Ishikawa (cell line): ENCODE measurements around the gene BBS9.

Source experiments
- CEBPB ChIP-seq: IDR thresholded peaks from 2 replicates; pipeline ENCODE4 v1.6.1; 2012
- CREB1 ChIP-seq: IDR thresholded peaks from 2 replicates; pipeline ENCODE4 v1.6.1; 2012; ENCODE audit warnings: low read depth
- EGR1 ChIP-seq: IDR thresholded peaks from 2 replicates; pipeline ENCODE4 v1.6.1; 2012
- FOXM1 ChIP-seq: IDR thresholded peaks from 2 replicates; pipeline ENCODE4 v1.6.1; 2012; ENCODE audit warnings: low read depth, borderline replicate concordance
- NFIC ChIP-seq: IDR thresholded peaks from 2 replicates; pipeline ENCODE4 v1.6.1; 2012
- RAD21 ChIP-seq: IDR thresholded peaks from 2 replicates; pipeline ENCODE4 v1.6.1; 2012; ENCODE audit warnings: low read depth
- TAF1 ChIP-seq: IDR thresholded peaks from 2 replicates; pipeline ENCODE4 v1.6.1; 2012; ENCODE audit warnings: low read depth, mild to moderate bottlenecking
- YY1 ChIP-seq: IDR thresholded peaks from 2 replicates; pipeline ENCODE4 v1.6.1; 2012; ENCODE audit warnings: low read depth
- TF ChIP-seq, protein P1 (sequence below): IDR thresholded peaks from 2 replicates; pipeline ENCODE4 v1.6.1; 2012; ENCODE audit warnings: low read depth, mild to moderate bottlenecking

GRCh38 chr7:33517191-33517590, 387.8 kb downstream of the BBS9 start:
- TF ChIP-seq FOXM1 (no peak), EGR1 (no peak), CEBPB (no peak), TAF1 (no peak), NFIC (no peak), YY1 (no peak), CREB1 (no peak), RAD21 (no peak)
- TF ChIP-seq, protein P1, sequence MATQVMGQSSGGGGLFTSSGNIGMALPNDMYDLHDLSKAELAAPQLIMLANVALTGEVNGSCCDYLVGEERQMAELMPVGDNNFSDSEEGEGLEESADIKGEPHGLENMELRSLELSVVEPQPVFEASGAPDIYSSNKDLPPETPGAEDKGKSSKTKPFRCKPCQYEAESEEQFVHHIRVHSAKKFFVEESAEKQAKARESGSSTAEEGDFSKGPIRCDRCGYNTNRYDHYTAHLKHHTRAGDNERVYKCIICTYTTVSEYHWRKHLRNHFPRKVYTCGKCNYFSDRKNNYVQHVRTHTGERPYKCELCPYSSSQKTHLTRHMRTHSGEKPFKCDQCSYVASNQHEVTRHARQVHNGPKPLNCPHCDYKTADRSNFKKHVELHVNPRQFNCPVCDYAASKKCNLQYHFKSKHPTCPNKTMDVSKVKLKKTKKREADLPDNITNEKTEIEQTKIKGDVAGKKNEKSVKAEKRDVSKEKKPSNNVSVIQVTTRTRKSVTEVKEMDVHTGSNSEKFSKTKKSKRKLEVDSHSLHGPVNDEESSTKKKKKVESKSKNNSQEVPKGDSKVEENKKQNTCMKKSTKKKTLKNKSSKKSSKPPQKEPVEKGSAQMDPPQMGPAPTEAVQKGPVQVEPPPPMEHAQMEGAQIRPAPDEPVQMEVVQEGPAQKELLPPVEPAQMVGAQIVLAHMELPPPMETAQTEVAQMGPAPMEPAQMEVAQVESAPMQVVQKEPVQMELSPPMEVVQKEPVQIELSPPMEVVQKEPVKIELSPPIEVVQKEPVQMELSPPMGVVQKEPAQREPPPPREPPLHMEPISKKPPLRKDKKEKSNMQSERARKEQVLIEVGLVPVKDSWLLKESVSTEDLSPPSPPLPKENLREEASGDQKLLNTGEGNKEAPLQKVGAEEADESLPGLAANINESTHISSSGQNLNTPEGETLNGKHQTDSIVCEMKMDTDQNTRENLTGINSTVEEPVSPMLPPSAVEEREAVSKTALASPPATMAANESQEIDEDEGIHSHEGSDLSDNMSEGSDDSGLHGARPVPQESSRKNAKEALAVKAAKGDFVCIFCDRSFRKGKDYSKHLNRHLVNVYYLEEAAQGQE, result no peak
